GM12865 (cell line): Measurements from ENCODE around the gene CDH13.

Source experiments
- DNase-seq: peaks from one replicate; pipeline ENCODE4 v3.0.0; 2010; ENCODE audit warnings: low read depth
- H3K4me3 ChIP-seq: 2 replicates; pipeline ENCODE4 v1.5.1; 2011; ENCODE audit warnings: mild to moderate bottlenecking, low read depth, low read length, control low read depth
- CTCF ChIP-seq: IDR thresholded peaks from 2 replicates; pipeline ENCODE4 v1.5.1; 2011; ENCODE audit warnings: low read length, control low read depth, low read depth, inconsistent platforms; ENCODE audit not compliant: insufficient read depth; ENCODE audit errors: missing control alignments

CDH13 gene

GRCh38 chr16:83215406-83216001 is 588.7 kb downstream of the CDH13 start:
- peak; percentile 59 for DNase-seq
- H3K4me3 ChIP-seq: no peak overlapping the region
- peak; percentile 87 for TF ChIP-seq CTCF

- TF ChIP-seq CTCF: no peak
- H3K4me3 ChIP-seq: no peak overlapping the region
- no peak for DNase-seq
Observed at GRCh38 chr16:83219285-83219684, 592.5 kb downstream of the CDH13 start.

DNA sequence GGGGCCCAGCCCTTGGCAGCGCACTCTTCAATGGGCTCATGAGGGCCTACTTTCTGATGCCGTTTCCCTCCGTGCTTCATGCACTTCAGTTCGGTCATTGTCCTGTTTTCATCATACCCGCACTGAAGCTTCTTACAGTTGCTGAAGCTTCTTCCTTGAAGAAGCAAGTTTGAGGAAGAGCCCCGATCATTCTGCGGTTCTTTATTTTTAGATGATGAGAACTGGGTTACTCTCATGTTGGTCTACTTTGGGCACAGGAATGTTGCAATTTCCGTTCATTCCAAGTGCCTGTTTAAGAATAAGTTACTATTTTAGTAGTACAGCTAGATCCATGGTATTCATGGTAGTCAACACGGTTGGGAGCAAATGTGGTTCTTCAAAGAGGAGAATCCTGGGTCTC is 593.3 kb downstream of the CDH13 start:
- no peak for TF ChIP-seq CTCF
- no peak for DNase-seq
- no peak overlapping the region for H3K4me3 ChIP-seq

GRCh38 chr16:83224642-83225041 is 597.9 kb downstream of the CDH13 start:
- no peak for TF ChIP-seq CTCF
- DNase-seq: no peak
- H3K4me3 ChIP-seq: no peak overlapping the region

DNA sequence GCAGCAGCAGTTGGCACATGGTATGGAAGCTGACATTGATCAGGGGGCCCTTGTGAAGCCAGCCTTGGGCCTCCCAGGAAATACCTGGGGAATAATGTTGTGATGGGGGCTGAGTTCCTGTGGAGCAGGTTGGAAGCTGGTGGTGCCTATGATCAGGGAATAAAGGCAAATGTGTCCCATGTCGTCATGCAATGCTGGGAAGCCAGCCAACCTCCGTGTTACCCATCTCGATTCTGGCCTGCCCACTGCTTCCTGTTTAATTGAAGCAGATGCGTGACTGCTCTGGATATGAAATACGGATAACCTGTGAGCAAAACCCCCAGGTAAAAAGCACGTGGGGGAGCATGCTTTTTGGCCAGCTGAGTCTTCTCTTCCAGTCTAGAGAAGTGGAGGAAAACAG is 600.6 kb downstream of the CDH13 start:
- no peak for DNase-seq

GRCh38 chr16:83231729-83232128 is 605.0 kb downstream of the CDH13 start:
- no peak for DNase-seq
- H3K4me3 ChIP-seq: no peak overlapping the region
- TF ChIP-seq CTCF: no peak

More for the DNA sequence above, 600.6 kb downstream of the CDH13 start:
- no peak overlapping the region for H3K4me3 ChIP-seq
- no peak for TF ChIP-seq CTCF

GRCh38 chr16:83233153-83233552 is 606.4 kb downstream of the CDH13 start:
- no peak for TF ChIP-seq CTCF
- H3K4me3 ChIP-seq: no peak overlapping the region
- no peak for DNase-seq
